Heart right ventricle (tissue), 16 donors: ENCODE results near the gene WDR55. TPM values are rescaled to one million over a fixed set of nuclear protein-coding genes. Genes with fewer than 3 reads are reported as not detected.
"Not testable (repeated sequence)": the region's sequence is repeated elsewhere in the genome, so short reads cannot be mapped to it uniquely, and the experiment has no call there.

ENCODE experiments used
- ATAC-seq, 8 donors: fragments of 200-7000 bp; cut with Tn5 transposase; one replicate each; pipeline ENCODE4 v1.9.1; 2020; ENCODE audit warnings: mild to moderate bottlenecking in 8 of 8, moderate library complexity in 8 of 8, moderate number of reproducible peaks in 1 of 8
- DNase-seq, 2 donors: peaks; one replicate each; pipeline ENCODE4 v3.0.0-alpha.2; 2020
- H3K27ac ChIP-seq, 10 donors: fragments of 200-600 bp; sonication (generic) in 2 of 10; one replicate each; pipeline versions ENCODE4 v1.5.0 to v1.8.0; 2020 to 2022; ENCODE audit warnings: mild to moderate bottlenecking in 3 of 10
- H3K27me3 ChIP-seq, 7 donors: fragments of 200-600 bp; one replicate each; pipeline ENCODE4 v1.8.0; 2021 to 2022; ENCODE audit warnings: mild to moderate bottlenecking in 2 of 7
- H3K36me3 ChIP-seq, 9 donors: fragments of 200-600 bp; sonication (generic) in 1 of 9; one replicate each; pipeline versions ENCODE4 v1.5.0 to v1.8.0; 2020 to 2022; ENCODE audit warnings: mild to moderate bottlenecking in 2 of 9
- H3K4me1 ChIP-seq, 9 donors: fragments of 200-600 bp; sonication (generic) in 1 of 9; one replicate each; pipeline versions ENCODE4 v1.5.0 to v1.8.0; 2020 to 2022; ENCODE audit warnings: mild to moderate bottlenecking in 4 of 9
- H3K4me3 ChIP-seq, 10 donors: fragments of 200-600 bp; sonication (generic) in 2 of 10; one replicate each; pipeline versions ENCODE4 v1.5.0 to v1.8.0; 2020 to 2022; ENCODE audit warnings: mild to moderate bottlenecking in 7 of 10, moderate library complexity in 2 of 10
- H3K9me3 ChIP-seq, 11 donors: fragments of 200-600 bp in 10 of 11; sonication (generic) in 2 of 11; one replicate each; pipeline versions ENCODE4 v1.5.0 to v1.8.0; 2013 to 2022; ENCODE audit warnings: mild to moderate bottlenecking in 2 of 11, control low read depth in 1 of 11, moderate library complexity in 1 of 11
- CTCF ChIP-seq, 9 donors: fragments of 200-600 bp; sonication (generic) in 2 of 9; IDR thresholded peaks; one replicate each; pipeline versions ENCODE4 v1.5.0 to v1.8.0; 2021 to 2022; ENCODE audit warnings: antibody characterized with exemption in 9 of 9, mild to moderate bottlenecking in 5 of 9, moderate library complexity in 1 of 9
- WGBS, 2 donors: extraction: QIAGEN DNeasy Blood & Tissue Kit; methylation state at CpG; one replicate each; pipeline ENCODE4 v1.1.7; 2013; ENCODE audit warnings: inconsistent platforms in 1 of 2; 5-methylcytosine and 5-hydroxymethylcytosine counted together
- intact Hi-C, 10 donors: fragments of 100-400 bp; cut with DNase I; formaldehyde crosslinking; loops; one replicate each; pipeline versions ENCODE4 v1.11.1 to v1.14.2; 2022
- polyA plus RNA-seq, 2 donors: library from polyadenylated mRNA; stranded (reverse); fragments of 200-250 nt; gene quantifications; one replicate each; pipeline ENCODE4 v1.2.3, GENCODE V29; 2013
- total RNA-seq, 10 donors: library from RNA; stranded (reverse); fragmentation: NEBNext Ultra II Directional in 3 of 10; extraction: Animal tissue kit (Norgen Biotek cat#: 25700) in 3 of 10; gene quantifications; one replicate each; pipeline versions ENCODE4 v1.2.1 to v1.2.4, GENCODE V29; 2021 to 2023
- donor health status: Arrhythmogenic right ventricular cardiomyopathy.
- donor health status: ischemic (EF 13 %, LVEDD 7.1; RV severe dilation, severe dysfunction).
- donor health status: healthy with polysubstance abuse.
- donor health status: DM: no; HTN: yes; CAD: no.
- donor health status: DM: no; HTN: no; CAD: no.
- donor health status: ischemic (EF 25% LVEDD 6.9; RV normal size, moderate dysfunction).
- donor health status: ischemic (EF 25% LVEDD 5.7; RV mildly dilated, moderate dysfunction).
- donor health status: healthy.
- donor health status: DM: yes; HTN: yes; CAD: no.
- donor health status: Ischemic cardiomyopathy.
- donor health status: ischemic (EF 35%, LVEDD 5.7; RV mildly dilated, moderate dysfunction).
- donor health status: nonischemic (EF 11% LVEDD 7.7; RV severe dilation, severe dysfunction).
- donor health status: DM: yes; HTN: yes; CAD: no.
- donor health status: PGD.
- donor health status: ischemic (EF 29% LVEDD 5.4; RV normal size, mild dysfunction).
- donor health status: nonischemic (EF 23%, LVEDD 6.1; RV moderate dilation, normal function).

WDR55 gene
- total and polyA plus RNA-seq, 12 donors: 10.5 to 15.7 (median 12.2) TPM

- intact Hi-C loops: no loop called here
These were observed 5.8 kb upstream of the WDR55 start for GRCh38 chr5:140658870-140659269.

GRCh38 chr5:140660371-140660770 lies 4.3 kb upstream of the WDR55 start:
- H3K9me3 ChIP-seq, DNase-seq, H3K27ac ChIP-seq, H3K4me3 ChIP-seq, ATAC-seq, H3K27me3 ChIP-seq: not testable (repeated sequence)
- peaks cover 0 to 14% (median 8%) of the 10 kb centered on the region in 9 donors for H3K4me1 ChIP-seq
- WGBS, 2 donors: 84 to 91% methylated on average over 6 of the region's 6 CpGs
- intact Hi-C loops: loop anchor here in 2 of 10 donors (10.0 kb wide), 1 partner anchor 256 kb away; the partner anchor contains the start of gene ANKHD1 (in 2 of the 2)
- peaks cover 7 to 81% (median 75%) of the 10 kb centered on the region in 9 donors for H3K36me3 ChIP-seq

More at GRCh38 chr5:140658870-140659269, 5.8 kb upstream of the WDR55 start:
- no peak for DNase-seq
- H3K27me3 ChIP-seq: no peaks in the 10 kb centered on the region
- peaks cover 0 to 7% (median 3%) of the 10 kb centered on the region in 9 donors for H3K4me1 ChIP-seq
- H3K36me3 ChIP-seq: peaks cover 7 to 96% (median 85%) of the 10 kb centered on the region in 9 donors
- 94 to 99% methylated on average over 17 of the region's 17 CpGs for WGBS, 2 donors
- no peak for ATAC-seq
- no peak overlapping the region for H3K4me3 ChIP-seq
- no peak for TF ChIP-seq CTCF (IDR thresholded peaks at IDR 0.05)
- no peaks in the 10 kb centered on the region for H3K9me3 ChIP-seq
- H3K27ac ChIP-seq: no peak overlapping the region

- peak overlapping the region; percentile 85 to 94 (median 92) for H3K27ac ChIP-seq
- ATAC-seq (peak in 3 of 8 donors; percentile 16 to 31 (median 22)), DNase-seq (no peak)
- H3K4me1 ChIP-seq: peaks cover 6 to 39% (median 26%) of the 10 kb centered on the region in 9 donors
- peak overlapping the region; percentile 64 to 94 (median 80) for H3K4me3 ChIP-seq
- TF ChIP-seq CTCF (IDR thresholded peaks at IDR 0.05): no peak
- H3K27me3 ChIP-seq: no peaks in the 10 kb centered on the region
- WGBS, 2 donors: 8 to 9% methylated on average over 18 of the region's 18 CpGs
- intact Hi-C loops: loop anchor here in 3 of 10 donors (2.0 to 10.0 kb wide), 2 partner anchors 27 to 259 kb away; partner anchors contain the start of genes ANKHD1 (in 2 of the 3), HARS1 (in 1 of the 3) and HARS2 (in 1 of the 3)
- H3K9me3 ChIP-seq: no peaks in the 10 kb centered on the region
- H3K36me3 ChIP-seq: peaks cover 0 to 67% (median 48%) of the 10 kb centered on the region in 9 donors
These were observed 710 bp upstream of the WDR55 start for GRCh38 chr5:140664030-140664358.

GRCh38 chr5:140671035-140671434 lies 6.3 kb downstream of the WDR55 start:
- H3K27me3 ChIP-seq, H3K9me3 ChIP-seq, H3K27ac ChIP-seq, H3K4me3 ChIP-seq, intact Hi-C loops, DNase-seq: not testable (repeated sequence)
- ATAC-seq: peak in 2 of 8 donors; percentile 15 to 29
- Histone ChIP-seq H3K4me1 (peaks cover 3 to 18% (median 12%) of the 10 kb centered on the region in 9 donors), H3K36me3 (peaks cover 0 to 91% (median 65%) of the 10 kb centered on the region in 9 donors)
- 93 to 97% methylated on average over 3 to 4 of the region's 4 CpGs for whole genome bisulfite sequencing, 2 donors

- Histone ChIP-seq H3K27me3 (no peaks in the 10 kb centered on the region), H3K9me3 (no peaks in the 10 kb centered on the region), H3K4me1 (peaks cover 0 to 12% (median 7%) of the 10 kb centered on the region in 9 donors), H3K27ac (no peak overlapping the region), H3K36me3 (peaks cover 0 to 96% (median 70%) of the 10 kb centered on the region in 9 donors), H3K4me3 (no peak overlapping the region)
- intact Hi-C loops: no loop called here
- no peak for ATAC-seq
- DNase-seq: no peak
- 96% methylated on average over 6 of the region's 7 CpGs for WGBS, 2 donors
- no peak for TF ChIP-seq CTCF (IDR thresholded peaks at IDR 0.05)
These were observed 6.9 kb downstream of the WDR55 start for GRCh38 chr5:140671472-140672125.
